Measurements from ENCODE around the gene ST6GALNAC4.

GRCh38 chr9:127920794-127921193 lies 4.0 kb upstream of the ST6GALNAC4 start:
- TF ChIP-seq CTCF (IDR thresholded peaks at IDR 0.05; ENCODE audit: low read depth, low read length) (no peak), POLR2A (IDR thresholded peaks at IDR 0.05; ENCODE audit: extremely low read depth, insufficient read length) (no peak)
- TF ChIP-seq, protein P1, sequence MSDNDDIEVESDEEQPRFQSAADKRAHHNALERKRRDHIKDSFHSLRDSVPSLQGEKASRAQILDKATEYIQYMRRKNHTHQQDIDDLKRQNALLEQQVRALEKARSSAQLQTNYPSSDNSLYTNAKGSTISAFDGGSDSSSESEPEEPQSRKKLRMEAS (IDR thresholded peaks at IDR 0.05; ENCODE audit: low read depth, low read length) = no peak

Measured in NB4 (cell line).